Posterior vena cava (tissue), 2 donors: ENCODE data around the gene C12orf56. TPM values are rescaled to one million over a fixed set of nuclear protein-coding genes. Genes with fewer than 3 reads are reported as not detected.
"Not testable (repeated sequence)": the region's sequence is repeated elsewhere in the genome, so short reads cannot be mapped to it uniquely, and the experiment has no call there.

Source experiments
- DNase-seq: peaks from one replicate; pipeline ENCODE4 v3.0.0-alpha.2; 2020; ENCODE audit warnings: low spot score
- intact Hi-C, 2 donors: fragments of 100-400 bp; cut with DNase I; formaldehyde crosslinking; loops; one replicate each; pipeline versions ENCODE4 v1.14.1 to v1.14.2; 2022 to 2023
- total RNA-seq, 2 donors: library from RNA; stranded (reverse); fragmentation: NEBNext Ultra II Directional; extraction: Animal tissue kit (Norgen Biotek cat#: 25700); gene quantifications; one replicate each; pipeline ENCODE4 v1.2.1, GENCODE V29; 2021
- donor health status: DM: yes; HTN: yes; CAD: no.
- donor health status: DM: yes; HTN: yes; CAD: no.

The C12orf56 gene
- total RNA-seq, 2 donors from 2014 or later: not detected

GRCh38 chr12:64255249-64255648 lies 135.3 kb downstream of the C12orf56 start:
- DNase-seq: no peak
- intact Hi-C loops: loop anchor here (2.0 to 5.0 kb wide), 2 partner anchors 414 to 433 kb away; no protein-coding TSS in a partner anchor

GRCh38 chr12:64253356-64253755 lies 137.2 kb downstream of the C12orf56 start:
- no peak for DNase-seq
- intact Hi-C loops: no loop called here

- intact Hi-C loops: no loop called here
- no peak for DNase-seq
Measured at GRCh38 chr12:64252681-64253080, 137.9 kb downstream of the C12orf56 start.

GRCh38 chr12:64243809-64244208 lies 146.7 kb downstream of the C12orf56 start:
- no peak for DNase-seq
- intact Hi-C loops: no loop called here

GRCh38 chr12:64240781-64241180 lies 149.8 kb downstream of the C12orf56 start:
- intact Hi-C loops: no loop called here
- DNase-seq: no peak

- no peak for DNase-seq
- intact Hi-C loops: no loop called here
Measured at GRCh38 chr12:64237382-64237781, 153.2 kb downstream of the C12orf56 start.

GRCh38 chr12:64236549-64236948 lies 154.0 kb downstream of the C12orf56 start:
- intact Hi-C loops: no loop called here
- DNase-seq: no peak

- intact Hi-C loops: no loop called here
- DNase-seq: no peak
Measured at GRCh38 chr12:64232196-64232595, 158.4 kb downstream of the C12orf56 start.

- intact Hi-C loops: no loop called here
- DNase-seq: no peak
Measured at GRCh38 chr12:64229796-64230195, 160.8 kb downstream of the C12orf56 start.

GRCh38 chr12:64229240-64229639 lies 161.3 kb downstream of the C12orf56 start:
- intact Hi-C loops: no loop called here
- no peak for DNase-seq

GRCh38 chr12:64225626-64226025 lies 164.9 kb downstream of the C12orf56 start:
- no peak for DNase-seq
- intact Hi-C loops: no loop called here

GRCh38 chr12:64222009-64222765 lies 168.4 kb downstream of the C12orf56 start, which contains the start of gene KICS2:
TSS of gene KICS2 (minus strand) at chr12:64222296. CDS start at chr12:64222237, 59 bp downstream.
- peak; percentile 98 for DNase-seq
- intact Hi-C loops: no loop called here

- DNase-seq: peak; percentile 95
- intact Hi-C loops: no loop called here
Measured at GRCh38 chr12:64221651-64222008, 168.9 kb downstream of the C12orf56 start.

- intact Hi-C loops: no loop called here
- DNase-seq: no peak
Measured at GRCh38 chr12:64220046-64220445, 170.5 kb downstream of the C12orf56 start.

GRCh38 chr12:64219145-64219544 lies 171.4 kb downstream of the C12orf56 start:
- intact Hi-C loops: no loop called here
- DNase-seq: no peak

- intact Hi-C loops: no loop called here
- DNase-seq: no peak
Measured at GRCh38 chr12:64218597-64218996, 172.0 kb downstream of the C12orf56 start.

- intact Hi-C loops, DNase-seq: not testable (repeated sequence)
Measured at GRCh38 chr12:64217643-64218042, 172.9 kb downstream of the C12orf56 start.

- intact Hi-C loops: no loop called here
- no peak for DNase-seq
Measured at GRCh38 chr12:64216239-64216638, 174.3 kb downstream of the C12orf56 start.
